HG02588 (cell line): ENCODE results near the gene MAP7.
A peak's percentile ranks its signal among the peaks of the same experiment; 100 is the strongest.

Experiments
- ATAC-seq: cut with Tn5 transposase; IDR thresholded peaks from one replicate; pipeline ENCODE4 v1.9.1; 2021; ENCODE audit warnings: mild to moderate bottlenecking, moderate library complexity; ENCODE audit not compliant: unreplicated experiment

MAP7 gene

GRCh38 chr6:136427378-136427717, 122.9 kb downstream of the MAP7 start:
- no peak for ATAC-seq

GRCh38 chr6:136426627-136427377, 123.4 kb downstream of the MAP7 start:
- ATAC-seq: no peak

GRCh38 chr6:136425793-136426192, 124.4 kb downstream of the MAP7 start:
- no peak for ATAC-seq

DNA sequence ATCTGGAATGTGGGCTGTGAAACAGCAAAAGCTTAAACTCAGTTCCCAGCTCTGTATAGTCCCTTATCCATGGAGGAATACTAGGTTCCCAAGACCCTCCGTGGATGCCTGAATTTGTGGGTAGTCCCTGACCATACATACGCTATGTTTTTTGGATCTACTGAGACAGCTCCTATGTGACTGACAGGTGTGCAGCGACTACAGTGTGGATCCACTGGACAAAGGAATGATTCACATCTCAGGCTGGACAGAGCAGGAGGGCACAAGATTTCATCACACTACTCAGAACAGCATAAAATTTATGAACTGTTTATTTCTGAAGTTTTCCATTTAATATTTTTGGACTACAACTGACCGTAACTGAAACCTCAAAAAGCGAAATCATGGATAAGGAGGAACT, 125.3 kb downstream of the MAP7 start:
- no peak for ATAC-seq

GRCh38 chr6:136424450-136424849, 125.8 kb downstream of the MAP7 start:
- ATAC-seq: no peak

GRCh38 chr6:136421537-136422158, 128.6 kb downstream of the MAP7 start:
- ATAC-seq: no peak

DNA sequence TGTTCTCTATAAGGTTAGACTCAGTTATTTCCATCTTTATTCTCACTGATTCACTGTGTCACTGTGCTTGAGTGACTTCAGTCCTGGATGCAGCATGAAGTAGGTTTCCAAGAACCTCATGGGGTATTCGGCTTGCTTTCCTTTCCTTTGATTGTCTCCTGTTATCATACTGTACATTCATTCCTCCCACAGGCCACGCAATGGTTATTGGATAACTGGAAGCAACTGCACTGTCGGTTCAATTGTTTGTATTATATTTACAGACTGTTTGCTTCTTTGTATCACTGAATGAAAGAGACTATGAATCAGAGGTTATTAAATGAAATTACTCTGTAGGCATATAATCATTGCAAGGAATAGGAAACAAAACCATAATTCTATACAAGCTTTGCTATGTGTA, 129.4 kb downstream of the MAP7 start:
- ATAC-seq: no peak

DNA sequence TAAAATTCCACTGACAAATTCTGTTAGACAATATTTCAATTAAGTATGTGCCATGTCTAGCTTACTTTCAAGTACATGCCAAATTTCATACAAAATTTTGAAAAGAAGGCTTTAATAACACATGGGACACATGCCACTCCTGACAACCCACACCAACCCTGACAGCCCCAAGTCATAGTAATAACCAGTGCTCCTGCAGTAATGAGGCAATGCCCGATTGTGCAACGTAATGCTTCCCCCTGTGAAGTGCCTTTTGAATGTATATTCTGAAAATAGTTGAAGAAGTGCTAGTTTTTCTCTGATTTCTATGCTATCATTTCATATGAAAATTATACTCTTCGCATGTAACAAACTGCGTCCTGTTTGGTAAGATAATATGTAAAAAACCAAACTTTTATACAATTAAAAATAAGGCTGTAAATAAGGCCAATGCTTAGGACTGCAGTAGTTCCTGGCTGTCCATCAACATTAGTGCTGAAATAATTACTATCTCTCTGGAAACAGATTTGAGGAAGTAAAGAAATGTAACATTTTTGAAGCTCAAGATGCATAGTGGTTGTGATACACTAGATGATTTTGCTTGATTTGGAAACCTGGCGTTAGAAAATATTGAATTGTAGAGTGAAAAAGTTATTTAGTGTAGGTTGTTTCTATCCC, 134.7 kb downstream of the MAP7 start:
- no peak for ATAC-seq

GRCh38 chr6:136412410-136412809, 137.8 kb downstream of the MAP7 start:
- ATAC-seq: no peak

GRCh38 chr6:136411453-136412354, 138.5 kb downstream of the MAP7 start:
- ATAC-seq: no peak

DNA sequence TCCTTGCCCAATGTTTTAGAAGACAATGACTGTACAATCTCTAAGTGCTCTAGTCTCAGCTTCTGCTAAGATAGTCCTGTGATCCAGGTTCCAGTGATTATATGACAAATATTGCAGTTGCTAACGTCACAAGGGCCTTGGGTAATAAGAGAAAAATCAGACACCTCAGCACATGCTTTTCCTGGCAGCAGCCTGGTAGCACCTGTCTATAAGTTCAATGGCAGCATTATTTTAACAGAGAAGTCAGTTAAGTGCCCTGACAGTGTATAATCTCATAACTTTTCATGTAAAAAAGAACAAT, 139.2 kb downstream of the MAP7 start:
- ATAC-seq: no peak

- peak; percentile 85 for ATAC-seq
Measured at GRCh38 chr6:136410201-136411024, 139.8 kb downstream of the MAP7 start.

GRCh38 chr6:136409597-136409996, 140.6 kb downstream of the MAP7 start:
- no peak for ATAC-seq

GRCh38 chr6:136408204-136408603, 142.0 kb downstream of the MAP7 start:
- no peak for ATAC-seq

DNA sequence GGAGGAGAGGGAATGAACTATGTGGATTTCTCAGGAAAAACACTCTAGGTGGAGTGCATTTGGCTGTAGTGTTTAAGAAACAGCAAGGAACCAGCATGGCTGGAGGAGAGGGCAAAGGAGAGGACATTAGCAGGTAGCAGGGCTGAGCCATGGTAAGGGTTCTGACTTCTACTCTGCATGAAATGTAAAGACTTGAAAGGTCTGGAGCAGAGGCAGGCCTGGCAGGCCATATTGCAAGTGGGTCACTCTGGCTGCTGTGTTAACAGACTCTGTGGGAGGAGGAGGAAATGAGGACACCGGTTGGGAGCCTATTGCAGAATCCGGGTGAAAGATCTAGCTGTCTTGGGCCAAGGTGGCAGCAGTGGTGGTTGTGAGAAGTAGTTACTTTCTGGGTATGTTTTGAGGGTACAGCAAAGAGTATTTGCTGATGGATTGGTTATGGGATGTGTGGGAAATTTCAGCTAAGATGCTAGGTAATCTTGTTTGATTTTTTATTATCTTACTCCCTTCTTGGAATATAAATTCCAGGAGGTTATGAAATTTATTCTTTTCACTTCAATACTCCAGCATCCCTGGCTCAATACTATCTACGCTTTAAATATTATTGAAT, 144.7 kb downstream of the MAP7 start:
- ATAC-seq: no peak

GRCh38 chr6:136404627-136405419, 145.4 kb downstream of the MAP7 start:
- ATAC-seq: no peak

- no peak for ATAC-seq
Measured at GRCh38 chr6:136404007-136404406, 146.2 kb downstream of the MAP7 start.

GRCh38 chr6:136403110-136403980, 146.9 kb downstream of the MAP7 start:
- ATAC-seq: no peak
